ENCODE results near the gene CCDC192.

GRCh38 chr5:127935398-127935797 lies 232.2 kb downstream of the CCDC192 start:
- TF ChIP-seq CTCF (conservative IDR thresholded peaks at IDR 0.05) (no peak; the same call in 1 of the 2 replicates), ZFX (IDR thresholded peaks at IDR 0.05) (no peak)
